Suprapubic skin (tissue), 4 donors: ENCODE results near the gene MYADM. TPM values are rescaled to one million over a fixed set of nuclear protein-coding genes. Genes with fewer than 3 reads are reported as not detected.

Experiments
- DNase-seq, 2 donors: peaks; one replicate each; pipeline ENCODE4 v3.0.0-alpha.2; 2019; ENCODE audit warnings: low spot score in 2 of 2
- H3K27ac ChIP-seq: fragments of 200-600 bp; sonication (generic); one replicate; pipeline ENCODE4 v1.5.1; 2019
- H3K27me3 ChIP-seq: fragments of 200-600 bp; sonication (generic); one replicate; pipeline ENCODE4 v1.5.1; 2019
- H3K36me3 ChIP-seq: fragments of 200-600 bp; sonication (generic); one replicate; pipeline ENCODE4 v1.5.1; 2019
- H3K4me1 ChIP-seq: fragments of 200-600 bp; sonication (generic); one replicate; pipeline ENCODE4 v1.5.1; 2019
- H3K4me3 ChIP-seq: fragments of 200-600 bp; sonication (generic); one replicate; pipeline ENCODE4 v1.5.1; 2019; ENCODE audit warnings: mild to moderate bottlenecking
- H3K9me3 ChIP-seq: fragments of 200-600 bp; sonication (generic); one replicate; pipeline ENCODE4 v1.5.1; 2019
- CTCF ChIP-seq, 2 donors: fragments of 200-600 bp in 1 of 2; fragments of 450-650 bp in 1 of 2; sonication (generic) in 1 of 2; IDR thresholded peaks; one replicate each; pipeline ENCODE4 v1.5.1; 2016 to 2019; ENCODE audit warnings: antibody characterized with exemption in 2 of 2, mild to moderate bottlenecking in 1 of 2, moderate library complexity in 1 of 2
- EP300 ChIP-seq: sonication (generic); formaldehyde crosslinking; IDR thresholded peaks from one replicate; pipeline ENCODE4 v1.6.1; 2017; ENCODE audit warnings: antibody characterized with exemption
- POLR2A ChIP-seq, 2 donors: fragments of 450-650 bp; IDR thresholded peaks; one replicate each; pipeline ENCODE4 v1.6.1; 2017; ENCODE audit warnings: antibody characterized with exemption in 2 of 2, mild to moderate bottlenecking in 2 of 2, moderate library complexity in 2 of 2
- POLR2AphosphoS5 ChIP-seq, 3 donors: sonication (generic); formaldehyde crosslinking; IDR thresholded peaks; one replicate each; pipeline ENCODE4 v1.6.1; 2017; ENCODE audit warnings: antibody characterized with exemption in 3 of 3
- WGBS: methylation state at CpG from one replicate; pipeline ENCODE4 v1.1.5; 2018; 5-methylcytosine and 5-hydroxymethylcytosine counted together
- total RNA-seq, 4 donors: library from RNA; depleted of rRNA; stranded (reverse); fragments of >200 nt; gene quantifications; one replicate each; pipeline ENCODE4 v1.1.0, GENCODE V29; 2016

The MYADM gene
- total RNA-seq, 4 donors from 2014 or later: 27.5 to 72.4 (median 67.4) TPM

- H3K4me1 ChIP-seq: peaks cover 3% of the 10 kb centered on the region
- no peak overlapping the region for H3K27ac ChIP-seq
- TF ChIP-seq CTCF (IDR thresholded peaks at IDR 0.05) (no peak), POLR2A (IDR thresholded peaks at IDR 0.05) (no peak), POLR2AphosphoS5 (IDR thresholded peaks at IDR 0.05) (no peak), EP300 (no peak)
- H3K4me3 ChIP-seq: no peak overlapping the region
- no peaks in the 10 kb centered on the region for H3K9me3 ChIP-seq
- H3K27me3 ChIP-seq: peaks cover 64% of the 10 kb centered on the region
- WGBS: 10% methylated on average over 15 of the region's 16 CpGs
- H3K36me3 ChIP-seq: no peaks in the 10 kb centered on the region
- DNase-seq: no peak
Measured at GRCh38 chr19:53898166-53898565, 30.5 kb downstream of the MYADM start.

- H3K36me3 ChIP-seq: no peaks in the 10 kb centered on the region
- DNase-seq: no peak
- no peak overlapping the region for H3K4me3 ChIP-seq
- TF ChIP-seq POLR2AphosphoS5 (IDR thresholded peaks at IDR 0.05) (no peak), POLR2A (IDR thresholded peaks at IDR 0.05) (no peak), CTCF (IDR thresholded peaks at IDR 0.05) (no peak), EP300 (no peak)
- H3K4me1 ChIP-seq: peaks cover 3% of the 10 kb centered on the region
- H3K27me3 ChIP-seq: peaks cover 64% of the 10 kb centered on the region
- H3K9me3 ChIP-seq: no peaks in the 10 kb centered on the region
- 5% methylated on average over 31 of the region's 42 CpGs for WGBS
- H3K27ac ChIP-seq: no peak overlapping the region
Measured at GRCh38 chr19:53898636-53899341, 31.1 kb downstream of the MYADM start.

DNA sequence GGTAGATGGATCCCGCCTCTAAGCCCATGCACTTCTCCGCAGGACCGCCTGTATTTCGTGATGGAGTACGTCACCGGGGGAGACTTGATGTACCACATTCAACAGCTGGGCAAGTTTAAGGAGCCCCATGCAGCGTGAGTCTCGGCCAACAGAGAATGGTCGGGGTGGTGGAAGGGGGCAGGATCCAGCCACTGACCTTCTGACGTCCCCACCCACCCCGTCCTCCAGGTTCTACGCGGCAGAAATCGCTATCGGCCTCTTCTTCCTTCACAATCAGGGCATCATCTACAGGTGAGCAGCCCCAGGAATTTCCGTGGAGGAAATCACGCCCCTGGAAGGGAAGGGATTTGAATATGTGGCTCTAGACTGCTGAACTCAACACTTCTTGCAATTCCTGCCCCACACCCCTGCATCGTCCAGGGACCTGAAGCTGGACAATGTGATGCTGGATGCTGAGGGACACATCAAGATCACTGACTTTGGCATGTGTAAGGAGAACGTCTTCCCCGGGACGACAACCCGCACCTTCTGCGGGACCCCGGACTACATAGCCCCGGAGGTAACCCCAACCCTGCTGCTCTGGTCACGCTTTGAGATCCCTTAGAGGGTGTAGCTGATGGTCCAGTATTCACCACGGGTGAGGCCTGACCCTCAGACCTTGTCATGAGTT, 32.6 kb downstream of the MYADM start:
- no peak overlapping the region for H3K27ac ChIP-seq
- no peak for DNase-seq
- H3K27me3 ChIP-seq: peaks cover 66% of the 10 kb centered on the region

DNA sequence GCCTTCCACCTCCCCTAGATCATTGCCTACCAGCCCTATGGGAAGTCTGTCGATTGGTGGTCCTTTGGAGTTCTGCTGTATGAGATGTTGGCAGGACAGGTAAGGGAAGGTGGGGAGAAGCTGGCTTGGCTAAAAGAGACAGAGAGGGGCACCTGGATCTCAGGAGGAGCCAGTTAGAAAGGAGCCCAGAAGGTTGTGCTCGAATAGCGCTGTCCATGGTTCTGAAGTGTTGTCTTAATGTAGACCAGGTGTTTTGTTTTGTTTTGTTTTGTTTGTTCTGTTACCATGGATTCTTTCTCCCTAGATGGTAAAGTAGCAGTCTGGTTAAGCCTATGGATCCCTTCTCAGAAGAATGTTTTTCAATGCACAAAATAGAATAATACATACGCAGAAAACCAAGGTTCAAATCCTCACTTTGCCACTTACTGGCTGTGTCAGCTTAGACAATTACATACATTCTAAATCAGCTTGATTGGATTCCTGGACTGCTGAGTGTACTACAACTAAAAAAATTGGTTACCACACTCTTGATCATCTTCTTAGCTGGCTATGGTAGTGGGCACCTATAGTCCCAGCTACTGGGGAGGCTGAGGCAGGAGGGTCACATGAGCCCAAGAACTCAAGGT, 35.5 kb downstream of the MYADM start:
- TF ChIP-seq POLR2A (IDR thresholded peaks at IDR 0.05): no peak
- no peak for TF ChIP-seq EP300
- no peak for TF ChIP-seq POLR2AphosphoS5 (IDR thresholded peaks at IDR 0.05)
- TF ChIP-seq CTCF (IDR thresholded peaks at IDR 0.05): no peak
- Histone ChIP-seq H3K27ac (no peak overlapping the region), H3K27me3 (peaks cover 63% of the 10 kb centered on the region), H3K4me3 (no peak overlapping the region), H3K36me3 (no peaks in the 10 kb centered on the region), H3K9me3 (no peaks in the 10 kb centered on the region), H3K4me1 (peaks cover 6% of the 10 kb centered on the region)
- DNase-seq: no peak
- 42% methylated on average over 4 of the region's 4 CpGs for WGBS

More for the DNA sequence above, 32.6 kb downstream of the MYADM start:
- Histone ChIP-seq H3K4me1 (peaks cover 3% of the 10 kb centered on the region), H3K9me3 (no peaks in the 10 kb centered on the region), H3K4me3 (no peak overlapping the region), H3K36me3 (no peaks in the 10 kb centered on the region)
- 94% methylated on average over 22 of the region's 27 CpGs for WGBS
- TF ChIP-seq EP300 (no peak), CTCF (IDR thresholded peaks at IDR 0.05) (no peak), POLR2A (IDR thresholded peaks at IDR 0.05) (no peak), POLR2AphosphoS5 (IDR thresholded peaks at IDR 0.05) (no peak)

DNA sequence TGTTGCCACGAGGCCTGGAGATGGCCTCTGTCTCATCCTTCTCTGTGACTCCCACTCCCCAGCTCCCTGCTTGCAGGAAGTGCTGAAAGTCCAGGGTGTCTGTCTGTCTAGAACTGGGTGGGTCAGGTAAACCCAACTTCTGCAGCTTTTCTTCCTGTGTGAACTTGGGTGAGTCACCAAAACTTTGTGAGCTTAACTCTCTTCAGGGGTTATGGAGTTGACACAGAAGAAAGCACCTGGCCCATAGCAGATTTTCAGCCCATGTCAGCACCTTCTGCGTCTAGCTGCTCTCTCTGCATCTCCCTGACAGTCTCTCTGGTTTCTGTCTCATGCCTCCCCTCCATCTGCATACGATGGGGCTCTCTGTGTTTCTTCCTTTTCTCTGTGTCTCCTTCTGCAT, 37.2 kb downstream of the MYADM start:
- Histone ChIP-seq H3K9me3 (no peaks in the 10 kb centered on the region), H3K27me3 (peaks cover 67% of the 10 kb centered on the region), H3K27ac (no peak overlapping the region), H3K4me1 (peaks cover 10% of the 10 kb centered on the region), H3K4me3 (no peak overlapping the region), H3K36me3 (no peaks in the 10 kb centered on the region)
- no peak for TF ChIP-seq POLR2A (IDR thresholded peaks at IDR 0.05)
- no peak for TF ChIP-seq POLR2AphosphoS5 (IDR thresholded peaks at IDR 0.05)
- no peak for TF ChIP-seq CTCF (IDR thresholded peaks at IDR 0.05)
- WGBS: 40% methylated on average over 3 of the region's 3 CpGs
- no peak for DNase-seq
